GM19193 (cell line): Measurements from ENCODE around the gene NFYA.
A peak's percentile ranks its signal among the peaks of the same experiment; 100 is the strongest.

Source experiments
- POLR2A ChIP-seq: IDR thresholded peaks from 4 replicates; pipeline ENCODE4 v1.6.1; 2011; ENCODE audit not compliant: insufficient read depth, insufficient read length; ENCODE audit errors: extremely low read depth

Gene NFYA

DNA sequence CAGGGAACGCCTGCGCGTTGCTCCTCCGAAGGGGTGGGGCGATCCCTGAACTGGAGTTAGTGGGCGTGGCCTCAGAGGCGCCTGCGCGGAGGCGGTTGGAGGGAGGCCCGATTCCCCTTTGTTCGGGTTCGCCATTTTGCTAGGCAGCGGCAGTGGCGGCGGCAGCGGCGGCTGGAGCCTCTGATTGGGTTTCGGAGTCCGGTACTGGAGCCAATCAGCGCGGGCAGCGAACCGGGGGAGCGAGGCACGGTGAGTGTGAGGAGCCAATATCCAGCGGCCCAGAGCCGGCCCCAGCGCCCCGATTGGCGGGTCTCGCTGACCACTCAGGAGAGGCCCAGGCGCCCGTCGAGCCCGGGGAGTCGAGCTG lies at the start of gene NFYA:
TSS of gene NFYA (plus strand) at position 139 of the 367 bp plus-strand sequence. CDS start 6,116 bp downstream, outside the sequence.
- no peak for TF ChIP-seq POLR2A

DNA sequence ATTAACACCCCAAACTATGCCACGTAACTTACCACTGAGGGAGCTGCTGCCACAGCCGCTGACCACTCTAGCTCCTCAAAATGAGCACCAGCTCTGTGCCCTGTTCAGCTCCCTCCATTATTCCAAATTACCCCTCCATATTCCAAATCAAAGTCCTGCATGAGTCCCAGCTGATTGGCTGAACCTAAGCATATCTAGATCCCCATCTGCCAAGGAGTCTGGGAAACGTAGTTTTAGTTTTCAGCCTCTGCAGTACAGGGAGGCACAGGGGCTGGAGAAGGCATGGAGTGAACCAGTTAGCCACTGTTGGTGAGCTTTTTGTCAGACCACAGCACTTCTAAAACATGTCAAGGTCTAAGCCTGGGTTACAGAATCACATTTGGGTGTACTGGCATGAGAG lies 49.7 kb upstream of the NFYA start:
- no peak for TF ChIP-seq POLR2A

DNA sequence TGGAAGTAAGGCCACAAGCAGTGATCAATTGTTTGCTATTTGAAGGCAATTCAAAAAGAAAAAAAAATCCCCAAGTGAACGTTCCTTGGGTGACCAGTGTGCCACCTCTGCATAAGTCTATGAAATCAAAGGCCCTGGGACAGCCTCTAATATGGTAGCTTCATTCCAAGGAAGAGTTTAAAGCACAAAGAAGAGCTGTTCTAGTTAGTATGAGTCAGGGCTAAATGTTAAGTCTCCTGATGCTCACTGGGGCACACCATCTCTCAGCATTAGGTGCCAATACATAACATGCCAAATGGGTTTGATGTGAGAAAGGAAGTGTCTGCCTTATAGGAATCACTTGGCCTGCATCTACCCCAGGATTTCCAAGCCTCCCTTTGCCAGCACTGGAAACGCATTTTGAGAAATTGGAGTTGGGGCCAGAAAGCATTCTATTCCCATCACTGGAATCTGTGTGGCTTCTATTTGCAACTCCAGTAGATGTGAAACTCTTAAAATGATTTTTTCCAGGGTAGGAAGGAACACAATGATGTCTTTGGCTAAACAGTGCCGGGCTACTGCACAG lies 46.7 kb upstream of the NFYA start:
- TF ChIP-seq POLR2A: no peak

DNA sequence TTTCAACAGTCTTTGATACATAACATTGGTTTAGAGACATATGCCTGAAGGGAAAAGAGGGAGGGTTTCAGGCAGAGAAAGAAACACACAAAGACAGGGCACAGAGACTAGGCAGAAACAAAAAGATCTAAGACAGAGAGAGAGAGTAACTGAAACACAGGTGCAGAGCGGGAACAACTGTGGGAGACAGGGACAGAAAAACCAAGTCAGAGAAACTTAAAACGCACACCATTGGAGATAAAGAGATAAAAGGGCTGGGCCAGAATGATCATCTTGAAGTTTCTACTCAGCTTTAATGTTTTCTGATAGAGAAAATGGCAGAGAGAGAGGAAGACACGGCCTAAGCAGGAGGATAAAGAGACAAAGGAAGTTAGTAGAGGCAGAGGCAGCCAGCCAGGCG lies 45.5 kb upstream of the NFYA start:
- no peak for TF ChIP-seq POLR2A

DNA sequence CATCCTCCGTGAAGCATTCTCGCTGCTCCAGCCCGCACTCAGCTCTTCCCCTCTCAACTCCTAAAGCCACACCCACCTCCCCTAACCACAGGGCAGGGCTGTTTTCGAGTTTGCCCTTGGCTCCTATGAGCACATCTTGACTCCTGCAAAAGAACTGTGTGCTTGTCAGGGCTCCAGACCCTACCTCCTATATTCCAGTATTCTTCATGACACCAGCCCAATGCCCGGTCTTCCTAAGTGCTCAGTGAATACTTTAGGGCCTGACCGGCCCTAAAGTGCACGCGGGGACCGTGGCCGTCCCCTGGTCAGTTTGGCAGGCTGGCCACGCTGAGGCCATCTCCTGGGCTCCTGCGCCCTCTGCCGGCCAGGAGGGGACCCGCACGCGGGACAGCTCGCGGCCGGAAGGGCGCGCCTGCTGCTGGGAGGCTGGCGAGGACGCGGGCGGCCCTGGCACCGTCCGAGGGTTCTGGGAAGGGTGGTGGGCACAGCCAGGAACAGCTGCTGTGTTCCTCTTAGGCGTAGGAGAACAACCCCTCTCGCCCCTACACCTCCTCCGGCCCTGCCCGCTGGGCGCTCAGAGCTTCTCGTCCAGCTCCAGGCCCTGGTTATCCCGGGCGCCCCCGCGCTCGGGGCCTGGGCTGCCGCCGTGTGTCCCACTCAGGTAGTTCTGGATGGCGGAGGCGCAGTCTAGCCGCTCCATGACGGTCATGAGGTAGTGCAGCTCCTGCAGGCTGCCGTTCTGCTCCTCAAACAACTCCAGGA lies 44.8 kb upstream of the NFYA start:
- TF ChIP-seq POLR2A: peak; percentile 59

DNA sequence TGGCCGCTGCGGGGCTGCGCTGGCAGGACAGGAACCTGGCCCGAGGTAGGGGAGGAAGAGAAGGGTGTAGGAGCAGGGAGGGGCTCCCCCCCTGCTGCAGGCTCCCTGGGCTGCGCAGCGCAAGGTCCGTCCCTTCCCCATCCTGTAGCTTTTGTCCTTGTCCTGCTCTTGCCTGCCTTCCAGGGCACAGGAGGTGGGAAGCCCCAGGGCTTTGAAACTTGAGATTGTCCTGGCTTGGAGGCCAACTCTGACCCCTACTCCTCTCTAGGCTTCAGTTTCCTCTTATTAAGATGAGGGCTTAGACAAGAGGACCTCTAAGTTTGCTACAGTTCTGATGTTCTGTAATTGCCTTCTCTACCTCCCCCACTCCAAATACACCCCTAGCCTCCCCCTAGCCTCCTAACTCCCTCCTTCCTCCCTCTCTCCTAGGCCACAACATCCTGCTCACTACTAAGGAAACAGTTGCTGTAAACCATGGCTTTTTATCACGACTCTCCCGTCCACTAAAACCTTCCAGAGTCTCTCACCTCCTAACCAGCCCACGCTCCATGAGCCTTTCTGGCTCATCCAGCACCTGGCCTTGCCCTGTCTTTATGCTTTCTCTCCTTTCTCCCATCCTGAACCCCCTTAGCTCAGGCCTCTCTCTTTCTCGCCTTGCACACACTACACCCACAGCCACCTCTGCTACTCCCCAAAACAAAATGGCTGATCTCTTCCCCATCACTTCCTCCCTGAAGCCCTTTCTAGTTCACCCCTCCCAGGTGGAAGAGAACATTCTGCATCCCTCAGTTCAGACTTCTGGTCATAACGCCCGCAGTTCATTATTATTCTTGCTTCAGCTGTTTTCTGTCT lies 44.0 kb upstream of the NFYA start:
- no peak for TF ChIP-seq POLR2A

DNA sequence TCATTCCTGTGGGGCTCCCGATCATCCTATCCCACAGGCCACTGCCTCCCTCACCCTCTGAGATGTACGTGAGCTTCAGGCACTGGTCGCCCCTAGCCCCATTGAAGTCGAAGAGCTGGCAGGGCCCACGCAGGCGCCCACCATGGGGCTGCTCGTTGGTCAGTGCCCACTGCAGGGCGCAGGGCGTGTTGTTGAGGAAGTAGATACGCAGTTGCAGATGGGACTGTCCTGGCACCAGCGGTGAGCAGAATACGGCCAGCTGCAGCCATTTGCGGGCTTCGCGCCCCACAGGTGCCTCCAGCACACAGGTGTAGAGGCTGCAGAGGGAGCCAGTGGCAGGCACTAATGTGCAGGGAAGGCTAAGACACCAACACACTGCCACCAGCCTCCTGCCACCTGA lies 39.9 kb upstream of the NFYA start:
- no peak for TF ChIP-seq POLR2A

DNA sequence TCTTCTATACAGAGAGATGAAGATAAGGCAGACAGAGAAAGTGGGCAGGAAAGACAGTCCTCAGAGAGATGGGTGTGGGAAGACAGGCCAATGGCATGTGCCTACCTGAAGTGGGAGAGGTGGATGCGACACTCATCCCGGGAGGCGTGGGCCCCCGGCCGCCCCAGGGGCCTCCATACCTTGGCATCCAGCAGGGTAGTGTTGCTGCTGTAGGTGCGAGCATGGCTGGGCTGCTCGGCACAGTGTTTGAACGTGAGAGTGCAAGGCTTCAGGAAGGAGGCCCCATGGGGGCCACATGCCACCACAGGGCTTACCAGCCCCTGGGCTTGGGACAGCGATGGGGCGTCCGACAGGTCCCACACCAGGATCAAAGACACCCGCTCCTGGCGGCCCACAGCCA lies 39.0 kb upstream of the NFYA start:
- TF ChIP-seq POLR2A: no peak

DNA sequence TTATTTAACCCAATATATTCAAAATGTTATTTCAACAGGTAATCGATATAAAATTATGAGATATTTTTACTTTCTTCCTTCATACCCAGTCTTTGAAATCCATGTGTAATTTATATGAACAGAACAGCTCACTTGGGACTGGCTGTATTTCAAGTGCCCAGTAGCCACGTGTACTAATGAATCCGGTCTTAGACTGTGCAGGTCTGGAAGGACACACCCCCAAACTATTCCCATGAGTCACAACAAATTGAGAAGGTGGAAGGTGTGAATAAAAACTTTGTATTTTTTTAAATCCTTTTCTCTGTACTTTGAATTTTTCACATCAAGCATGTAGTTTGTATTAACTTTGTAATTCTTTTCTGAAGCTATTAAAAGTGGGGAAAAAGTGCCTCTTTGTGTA lies 36.6 kb upstream of the NFYA start:
- no peak for TF ChIP-seq POLR2A

DNA sequence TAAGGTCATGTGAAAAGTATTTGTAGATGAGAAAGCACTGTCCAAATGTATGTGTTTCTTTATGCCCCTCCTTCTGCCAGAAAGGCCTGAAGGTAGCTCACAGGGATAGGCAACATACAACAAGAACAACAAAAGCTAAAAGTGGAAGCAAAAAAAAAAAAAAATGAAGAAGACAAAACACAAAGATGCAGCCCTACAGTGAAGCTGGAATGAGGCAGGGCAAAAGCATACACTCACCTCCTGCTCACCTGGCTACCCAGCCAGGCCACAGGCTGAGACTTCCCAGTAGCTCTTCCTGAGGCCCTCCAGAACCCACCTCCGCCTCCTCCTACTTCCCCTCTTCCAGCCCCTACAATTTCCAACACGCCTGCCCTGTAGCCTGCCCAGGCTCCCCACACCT lies 36.2 kb upstream of the NFYA start:
- no peak for TF ChIP-seq POLR2A

DNA sequence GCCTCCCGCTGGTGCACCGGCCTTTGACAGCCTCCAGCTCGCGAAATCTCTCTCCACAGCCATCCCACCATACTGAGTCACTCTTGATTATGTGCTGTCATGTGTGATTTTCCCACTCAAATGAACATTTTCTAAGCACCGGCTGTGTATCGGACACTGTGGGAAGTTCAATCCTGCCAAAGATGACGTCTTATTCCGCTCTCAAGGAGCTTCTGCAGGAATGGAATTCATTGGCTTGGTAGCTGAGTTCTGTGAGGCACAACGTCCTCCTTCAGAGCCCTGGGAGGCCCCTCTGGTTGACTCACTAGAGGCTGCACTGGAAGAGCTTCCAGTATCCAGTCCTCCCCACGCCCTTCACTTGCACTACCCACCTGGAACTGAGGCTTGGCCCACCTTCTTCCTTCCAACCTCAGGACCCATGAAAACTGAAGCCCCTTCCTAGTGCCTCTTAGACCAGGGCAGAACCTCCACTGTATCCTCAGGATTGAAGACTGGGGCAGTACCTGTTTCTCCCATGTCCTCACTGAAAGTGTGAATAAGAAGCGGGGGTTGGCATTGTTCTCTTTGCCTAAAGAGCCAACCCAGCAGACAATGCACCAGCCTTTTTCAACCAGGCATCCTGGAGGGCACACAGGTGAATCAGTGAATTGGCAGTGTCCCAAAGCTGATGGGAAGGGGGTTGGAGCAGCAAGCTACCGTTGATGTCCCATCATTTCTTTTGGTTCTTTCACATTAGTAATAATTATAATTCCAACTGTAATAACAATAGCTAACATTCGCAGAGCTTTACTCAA lies 35.5 kb upstream of the NFYA start:
- no peak for TF ChIP-seq POLR2A

DNA sequence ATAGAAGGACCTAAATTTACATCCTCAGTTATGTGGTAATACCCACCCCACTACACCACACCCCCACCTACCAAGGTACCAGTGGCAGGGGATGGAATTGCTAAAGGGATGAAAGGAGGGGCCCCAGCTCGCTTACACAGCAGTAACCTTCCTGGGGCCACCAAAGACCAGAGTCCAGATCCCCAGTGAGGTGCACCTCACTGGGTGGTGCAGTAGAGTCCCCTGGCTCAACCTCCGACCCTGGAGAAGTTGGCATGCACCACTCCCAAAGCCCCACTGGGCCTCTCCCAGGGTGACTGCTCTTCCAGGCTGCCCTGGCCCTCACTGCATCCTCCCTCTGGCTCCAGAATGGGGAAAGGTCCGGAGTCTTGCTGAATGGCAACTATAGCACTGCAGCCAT lies 34.6 kb upstream of the NFYA start:
- no peak for TF ChIP-seq POLR2A

DNA sequence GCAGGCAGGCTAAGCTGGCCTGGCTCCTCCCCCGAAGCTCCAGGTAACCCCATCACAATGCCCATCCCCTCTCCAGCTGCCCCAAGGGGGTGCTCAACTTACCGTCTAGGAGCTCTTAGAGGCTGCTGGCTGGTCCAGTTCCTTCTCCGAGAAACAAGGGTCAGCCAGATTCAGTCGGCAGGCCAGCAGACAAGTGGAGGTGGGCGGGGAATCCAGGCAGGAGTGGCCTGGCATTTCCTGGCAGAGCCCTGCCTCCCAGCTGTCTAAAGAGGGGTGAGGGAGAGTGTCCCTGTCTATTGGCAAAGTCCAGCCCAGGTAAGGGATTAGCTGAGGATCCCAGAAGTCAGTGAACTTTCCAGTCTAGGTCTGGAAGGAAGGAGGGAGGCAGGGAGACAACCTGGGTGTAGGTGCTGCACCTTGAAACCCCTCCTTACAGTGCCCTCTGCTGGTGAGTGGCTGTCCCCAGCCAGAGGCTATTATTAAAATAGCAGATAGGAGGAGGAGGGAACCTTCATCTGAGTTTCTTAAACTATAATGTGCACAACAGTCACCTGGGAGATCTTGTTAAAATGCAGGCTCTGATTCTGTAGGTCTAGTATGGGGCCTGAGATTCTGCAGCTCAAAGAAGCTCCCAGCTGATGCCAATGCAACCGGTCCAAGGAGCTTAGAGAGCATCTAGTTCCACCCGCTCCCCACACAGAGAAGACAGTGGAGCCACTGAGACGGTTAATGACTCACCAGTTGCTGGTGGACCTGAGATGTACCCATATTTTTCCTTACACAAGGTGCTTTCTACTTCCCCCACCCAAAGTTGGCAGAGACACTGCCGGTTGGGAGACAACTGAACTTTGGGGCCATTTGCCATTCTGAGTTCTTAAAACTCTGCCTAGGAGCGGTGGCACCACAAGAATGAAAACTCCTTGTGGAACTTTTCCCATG lies 33.4 kb upstream of the NFYA start, which contains the start of gene UNC5CL:
TSS of gene UNC5CL (minus strand) at position 162 of the 939 bp plus-strand sequence. CDS start 4,147 bp downstream, outside the sequence.
- no peak for TF ChIP-seq POLR2A
